Measurements from ENCODE around the gene ECSIT. TPM values are rescaled to one million over a fixed set of nuclear protein-coding genes. Genes with fewer than 3 reads are reported as not detected.

The ECSIT gene
- total RNA-seq, 1 donor from 2014 or later, result 92.9 TPM

- no peak for DNase-seq (ENCODE audit: low spot score)
- intact Hi-C loops (cut with DNase I), result no loop called here
Observed at GRCh38 chr19:11457831-11458230, 71.1 kb downstream of the ECSIT start.

DNA sequence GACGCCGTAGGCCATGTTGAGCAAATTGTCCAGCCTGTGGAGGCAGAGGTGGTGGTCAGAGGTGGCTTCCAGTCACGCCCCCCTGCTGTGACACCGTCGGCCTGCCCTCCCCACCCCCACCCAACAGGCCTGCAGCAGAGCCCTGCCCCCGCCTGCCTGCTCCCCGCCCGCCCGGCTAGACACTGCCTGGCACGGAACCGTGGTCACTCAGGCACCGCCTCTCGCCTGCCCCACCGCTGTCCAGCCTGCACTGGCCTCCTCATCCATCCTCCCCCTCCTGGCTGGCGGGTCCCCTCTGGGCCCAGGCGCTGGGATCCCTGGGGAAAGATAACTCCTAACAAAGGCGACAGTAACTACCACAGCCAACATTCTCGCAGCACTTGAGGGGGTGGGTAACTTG, 71.8 kb downstream of the ECSIT start:
- no peak for DNase-seq (ENCODE audit: low spot score)
- intact Hi-C loops (cut with DNase I), result no loop called here

GRCh38 chr19:11456659-11457058, 72.3 kb downstream of the ECSIT start:
- intact Hi-C loops (cut with DNase I), result no loop called here
- DNase-seq (ENCODE audit: low spot score), result no peak

Small RNA genes within 50 kb of the gene (microRNA-seq; reads per million reads assigned to microRNA genes)
- gene MIR7974, result not detected

Other genes with a start within 250 kb of the ECSIT start
- gene TSPAN16, start 233.0 kb downstream of the ECSIT start, total RNA-seq, result not detected
- 7.4 TPM for gene RAB3D, start 189.5 kb downstream of the ECSIT start, total RNA-seq
- gene TMEM205, start 182.9 kb downstream of the ECSIT start, total RNA-seq, result 75.7 TPM
- gene CCDC159, start 182.6 kb downstream of the ECSIT start, total RNA-seq, result 24.2 TPM
- gene PLPPR2, start 173.7 kb downstream of the ECSIT start, total RNA-seq, result 19.3 TPM
- gene SWSAP1, start 154.5 kb downstream of the ECSIT start, total RNA-seq, result 1.3 TPM
- 5.6 TPM for gene EPOR, start 144.8 kb downstream of the ECSIT start, total RNA-seq
- gene RGL3, start 109.8 kb downstream of the ECSIT start, total RNA-seq, result 5.8 TPM
- 0.43 TPM for gene ODAD3, start 94.0 kb downstream of the ECSIT start, total RNA-seq
- 100 TPM for gene PRKCSH, start 93.5 kb downstream of the ECSIT start, total RNA-seq
- gene ELAVL3, start 48.1 kb downstream of the ECSIT start, total RNA-seq, result 0.89 TPM
- gene ZNF653, start 23.3 kb downstream of the ECSIT start, total RNA-seq, result 5.3 TPM
- gene CNN1, start 9.7 kb upstream of the ECSIT start, total RNA-seq, result 236 TPM
- 32.1 TPM for gene ELOF1, start 30.1 kb upstream of the ECSIT start, total RNA-seq
- gene ACP5, start 48.5 kb upstream of the ECSIT start, total RNA-seq, result 1.5 TPM
- gene ZNF627, start 68.3 kb upstream of the ECSIT start, total RNA-seq, result 6.4 TPM
- 2.3 TPM for gene ZNF823, start 209.8 kb upstream of the ECSIT start, total RNA-seq
- 5.8 TPM for gene ZNF441, start 237.9 kb upstream of the ECSIT start, total RNA-seq

Measured in cardiac septum (tissue), 1 donor.